COLO668 (cell line): ENCODE data around the gene ZNG1F.
"Not testable (repeated sequence)": the region's sequence is repeated elsewhere in the genome, so short reads cannot be mapped to it uniquely, and the experiment has no call there.

Source experiments
- DNase-seq: peaks from one replicate; lab custom pipeline; 2025; ENCODE audit not compliant: unreplicated experiment; lab: John Stamatoyannopoulos, UW

ZNG1F gene

GRCh38 chr9:41123812-41124211 is 65.3 kb downstream of the ZNG1F start:
- DNase-seq = not testable (repeated sequence)

DNA sequence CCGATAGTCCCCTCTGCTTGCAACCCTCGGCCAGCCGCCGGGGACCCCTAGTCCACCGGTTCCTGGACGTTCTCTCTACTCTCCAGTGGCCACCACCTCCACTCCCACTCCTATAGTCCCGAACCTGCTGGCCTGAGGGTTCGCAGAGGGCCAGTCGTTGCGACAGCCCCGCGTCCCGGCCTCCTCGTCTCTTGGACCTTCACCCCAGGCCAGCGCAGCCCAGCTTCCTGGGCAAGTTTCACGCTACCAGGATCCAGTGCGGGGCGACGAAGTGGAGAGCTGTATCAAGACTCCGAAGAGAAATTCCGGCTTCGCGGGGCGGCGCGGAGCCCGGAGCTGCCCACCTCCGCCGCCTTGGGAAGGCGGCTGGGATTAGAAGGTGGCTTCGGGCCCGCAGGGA is 65.7 kb downstream of the ZNG1F start:
- not testable (repeated sequence) for DNase-seq

DNA sequence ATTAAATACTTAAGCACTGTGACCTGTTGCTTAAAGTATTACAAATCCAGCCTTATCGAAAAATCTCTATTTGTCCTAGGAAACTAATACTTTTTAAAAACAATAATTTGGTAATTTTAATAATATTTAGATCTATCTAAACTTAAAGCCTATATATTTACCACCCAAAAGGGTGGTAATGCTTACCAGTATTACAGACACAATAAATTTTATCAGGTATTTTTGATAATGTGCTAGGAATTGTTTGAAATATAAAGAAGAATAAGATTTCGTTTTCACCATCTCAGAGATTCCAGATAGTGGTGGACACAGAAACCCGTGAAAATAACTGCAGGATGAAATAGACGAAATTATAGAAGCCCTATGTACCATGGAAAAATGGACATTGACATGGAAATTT is 68.4 kb downstream of the ZNG1F start:
- DNase-seq = not testable (repeated sequence)

GRCh38 chr9:41119719-41120118 is 69.4 kb downstream of the ZNG1F start:
- not testable (repeated sequence) for DNase-seq

DNA sequence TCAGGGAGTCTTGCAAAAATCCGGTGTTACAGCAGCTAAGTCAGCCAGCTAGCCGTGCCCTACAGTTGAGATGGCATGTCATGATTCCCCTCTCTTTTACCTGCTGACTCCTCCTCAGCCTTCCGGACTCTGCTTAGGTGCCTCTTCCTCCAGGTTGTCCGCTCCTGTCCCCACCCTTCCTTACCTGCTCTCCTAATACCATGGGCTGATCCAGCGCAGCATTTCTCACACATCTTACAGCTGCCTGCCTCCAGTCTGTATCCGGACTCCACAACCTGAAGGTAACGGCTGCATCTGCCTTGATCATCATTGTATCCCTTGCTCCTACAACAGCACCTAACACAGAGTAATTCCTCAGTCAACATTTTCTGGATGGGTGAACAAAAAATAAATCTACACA is 69.8 kb downstream of the ZNG1F start:
- not testable (repeated sequence) for DNase-seq

DNA sequence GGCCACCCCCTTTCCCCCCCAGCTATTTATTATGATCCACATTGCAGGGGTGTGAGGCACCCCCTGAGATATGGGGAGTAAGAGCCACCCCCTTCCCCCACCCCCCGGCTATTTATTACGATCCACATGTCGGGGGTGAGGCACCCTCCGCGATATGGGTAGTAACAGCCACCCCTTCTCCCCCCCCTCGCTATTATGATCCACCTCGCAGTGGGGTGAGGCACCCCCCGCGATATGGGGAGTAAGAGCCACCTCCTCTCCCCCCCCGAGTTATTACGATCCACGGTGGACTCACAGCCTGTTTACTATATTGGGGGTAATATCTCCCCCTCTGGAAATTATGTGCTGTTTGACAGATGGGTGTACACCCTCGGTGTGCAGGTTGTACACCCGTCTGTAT is 75.8 kb downstream of the ZNG1F start:
- DNase-seq = not testable (repeated sequence)

DNA sequence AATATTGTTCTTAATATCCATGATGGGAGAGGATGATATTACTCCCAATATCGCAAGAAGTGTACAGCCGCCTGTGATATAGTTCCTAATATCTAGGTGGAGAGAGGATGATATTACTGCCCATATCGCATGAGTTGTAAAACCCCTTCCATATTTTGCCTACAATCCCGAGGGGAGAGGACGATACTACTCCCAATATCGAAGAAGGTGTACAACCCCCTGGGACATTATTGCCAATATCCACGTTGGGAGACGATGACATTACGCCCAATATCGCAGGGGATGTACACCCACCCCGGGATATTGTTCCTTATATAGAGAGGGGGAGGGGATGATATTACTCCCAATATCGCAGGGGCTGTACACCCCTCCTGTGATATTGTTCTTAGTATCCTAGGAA is 77.7 kb downstream of the ZNG1F start:
- not testable (repeated sequence) for DNase-seq

DNA sequence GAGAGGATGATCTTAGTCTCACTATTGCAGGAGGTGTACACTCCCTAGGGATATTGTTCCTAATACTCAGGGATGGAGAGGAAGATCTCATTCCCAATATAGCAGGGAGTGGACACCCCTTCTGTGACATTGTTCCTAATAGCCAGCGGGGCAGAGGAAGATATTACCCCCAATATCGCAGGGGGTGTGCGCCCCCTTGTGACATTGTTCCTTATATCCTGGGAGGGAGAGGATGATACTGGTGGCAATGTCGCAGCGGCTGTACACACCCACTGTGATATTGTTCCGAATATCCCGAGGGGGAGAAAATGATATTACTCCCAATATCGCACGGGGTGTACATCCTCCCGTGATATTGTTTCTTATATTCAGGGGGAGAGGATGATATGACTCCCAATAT is 78.2 kb downstream of the ZNG1F start:
- not testable (repeated sequence) for DNase-seq

DNA sequence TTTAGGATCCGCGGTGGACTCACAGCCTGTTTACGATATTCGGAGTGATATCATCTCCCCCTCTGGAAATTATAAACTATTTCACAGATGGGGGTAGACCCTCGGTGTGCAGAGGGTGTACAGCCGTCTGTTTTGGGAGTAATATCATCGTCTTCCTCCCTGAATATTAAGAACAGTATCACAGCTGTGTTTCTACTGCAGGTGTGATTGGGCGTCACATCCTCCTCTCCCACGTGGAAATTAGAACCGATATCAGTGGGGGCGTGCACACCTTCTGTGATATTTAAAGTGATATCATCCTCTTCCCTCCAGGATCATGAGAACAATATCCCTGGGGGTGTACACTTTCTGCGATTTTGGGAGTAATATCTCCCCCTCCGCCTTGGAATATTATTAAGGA is 79.9 kb downstream of the ZNG1F start:
- DNase-seq = not testable (repeated sequence)

DNA sequence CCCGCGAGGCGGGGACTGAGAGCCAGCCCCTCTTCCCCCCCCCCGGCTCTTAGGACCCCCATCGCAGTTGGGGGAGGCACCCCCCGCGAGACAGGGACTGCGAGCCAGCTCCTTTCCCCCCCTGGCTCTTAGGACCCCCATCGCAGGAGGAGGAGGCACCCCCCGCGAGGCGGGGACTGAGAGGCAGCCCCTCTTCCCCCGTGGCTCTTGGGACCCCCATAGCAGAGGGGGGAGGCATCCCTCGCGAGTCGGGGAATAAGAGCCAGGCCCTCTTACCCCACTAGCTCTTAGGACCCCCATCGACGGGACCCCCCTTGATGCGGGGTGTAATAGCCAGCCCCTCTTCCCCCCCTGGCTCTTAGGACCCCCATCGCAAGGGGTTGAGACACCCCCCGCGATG is 80.3 kb downstream of the ZNG1F start:
- DNase-seq = not testable (repeated sequence)

DNA sequence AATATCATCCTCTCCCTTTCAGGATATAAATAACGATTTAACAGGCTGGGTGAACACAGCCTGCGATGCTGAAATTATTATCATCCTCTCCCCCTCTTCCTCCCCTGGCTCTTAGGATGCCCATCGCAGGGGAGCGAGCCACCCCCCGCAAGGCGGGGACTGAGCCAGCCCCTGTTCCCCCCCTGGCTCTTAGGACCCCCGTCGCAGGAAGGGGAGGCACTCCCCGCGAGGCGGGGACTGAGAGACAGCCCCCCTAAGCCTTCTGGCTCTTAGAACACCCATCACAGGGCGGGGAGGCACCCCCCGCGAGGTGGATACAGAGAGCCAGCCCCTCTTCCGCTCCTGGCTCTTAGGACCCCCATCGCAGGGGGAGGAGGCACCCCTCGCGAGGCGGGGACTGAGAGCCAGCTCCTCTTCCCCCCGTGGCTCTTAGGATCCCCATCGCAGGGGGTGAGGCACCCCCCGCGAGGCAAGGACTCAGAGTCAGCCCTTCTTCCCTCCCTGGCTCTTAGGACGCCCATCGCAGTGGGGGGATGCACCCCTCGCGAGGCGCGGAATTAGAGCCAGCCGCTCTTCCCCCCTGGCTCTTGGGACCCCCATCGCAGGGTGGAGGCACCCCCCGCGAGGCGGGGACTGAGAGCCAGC is 82.5 kb downstream of the ZNG1F start:
- not testable (repeated sequence) for DNase-seq

- not testable (repeated sequence) for DNase-seq
Observed at GRCh38 chr9:41105557-41106253, 83.4 kb downstream of the ZNG1F start.

- not testable (repeated sequence) for DNase-seq
Observed at GRCh38 chr9:41104542-41104941, 84.6 kb downstream of the ZNG1F start.

DNA sequence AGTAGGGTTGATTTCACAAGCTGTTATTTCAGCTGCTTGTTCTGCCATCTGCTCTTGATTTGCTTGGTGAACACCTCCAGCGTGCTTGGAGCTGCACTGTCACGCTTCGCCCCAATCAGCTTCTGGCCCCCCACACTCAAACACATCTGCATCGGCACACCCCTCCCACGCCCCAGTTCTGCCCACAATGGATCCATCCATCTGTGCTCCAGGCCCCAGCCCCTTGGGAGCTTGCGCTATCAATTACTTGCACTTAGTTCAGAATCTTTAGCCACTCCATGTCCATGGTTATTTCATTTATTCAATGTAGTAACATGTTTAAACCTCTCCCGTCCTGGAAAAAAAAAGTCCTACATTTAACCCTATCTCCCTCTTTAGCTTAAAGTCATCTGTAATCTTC is 88.6 kb downstream of the ZNG1F start:
- not testable (repeated sequence) for DNase-seq

DNA sequence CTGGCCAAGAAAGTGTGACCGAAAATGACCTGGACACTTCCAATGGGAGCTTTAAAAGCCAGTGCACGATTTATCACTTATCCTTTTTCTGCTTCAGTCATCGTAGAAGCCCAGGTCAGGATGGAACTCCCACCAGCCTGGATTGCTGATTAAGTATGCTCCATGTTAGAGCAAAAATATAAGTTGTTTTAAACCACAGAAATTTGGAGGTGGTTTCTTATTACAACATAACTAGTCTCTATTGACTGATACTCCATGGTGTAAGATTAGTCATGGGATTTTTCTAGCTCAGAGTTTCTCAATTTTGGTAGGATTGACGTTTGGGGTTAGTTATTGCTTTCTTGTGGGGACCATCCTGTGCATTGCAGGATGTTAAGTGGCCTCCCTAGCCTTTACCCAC is 90.4 kb downstream of the ZNG1F start:
- DNase-seq = not testable (repeated sequence)

GRCh38 chr9:41095060-41095459 is 94.1 kb downstream of the ZNG1F start:
- DNase-seq = not testable (repeated sequence)

DNA sequence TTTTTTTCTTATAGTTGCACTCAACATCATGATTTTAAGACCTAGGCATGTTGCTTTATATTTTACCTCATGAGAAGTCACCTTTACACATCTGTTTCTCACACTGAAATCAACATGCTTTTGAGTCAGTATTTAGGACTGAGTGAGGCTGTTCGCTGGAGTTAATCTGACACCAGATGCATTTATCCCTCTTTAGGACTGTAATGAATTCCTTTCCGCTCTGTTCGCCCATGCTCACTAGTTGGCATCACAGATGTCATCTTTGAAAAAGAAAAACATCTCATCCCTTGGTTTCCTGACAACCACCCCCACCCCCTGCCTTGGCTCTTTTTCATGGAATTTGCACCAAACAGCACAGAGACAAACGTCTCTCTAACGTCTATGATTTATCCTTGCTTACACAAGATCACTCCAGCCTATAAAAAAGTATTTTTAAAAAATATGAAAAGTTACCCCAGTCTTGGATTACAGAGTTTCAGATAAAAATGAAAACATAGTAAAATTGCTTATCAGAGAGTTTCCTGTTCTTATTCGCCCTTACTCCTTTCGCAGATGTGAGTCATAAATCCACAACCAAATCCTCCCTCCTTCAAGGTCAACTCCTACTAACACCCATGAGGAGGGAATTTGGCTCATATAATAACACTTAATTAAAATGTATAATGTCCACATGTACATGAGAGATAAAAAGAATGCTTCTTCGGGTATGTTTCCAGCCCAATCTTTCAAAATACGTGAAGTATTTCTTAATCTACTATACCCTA is 94.9 kb downstream of the ZNG1F start:
- not testable (repeated sequence) for DNase-seq

GRCh38 chr9:41090922-41091321 is 98.2 kb downstream of the ZNG1F start:
- DNase-seq = not testable (repeated sequence)

- DNase-seq = not testable (repeated sequence)
Observed at GRCh38 chr9:41090386-41090785, 98.7 kb downstream of the ZNG1F start.

- DNase-seq = not testable (repeated sequence)
Observed at GRCh38 chr9:41088450-41089059, 100.6 kb downstream of the ZNG1F start.

DNA sequence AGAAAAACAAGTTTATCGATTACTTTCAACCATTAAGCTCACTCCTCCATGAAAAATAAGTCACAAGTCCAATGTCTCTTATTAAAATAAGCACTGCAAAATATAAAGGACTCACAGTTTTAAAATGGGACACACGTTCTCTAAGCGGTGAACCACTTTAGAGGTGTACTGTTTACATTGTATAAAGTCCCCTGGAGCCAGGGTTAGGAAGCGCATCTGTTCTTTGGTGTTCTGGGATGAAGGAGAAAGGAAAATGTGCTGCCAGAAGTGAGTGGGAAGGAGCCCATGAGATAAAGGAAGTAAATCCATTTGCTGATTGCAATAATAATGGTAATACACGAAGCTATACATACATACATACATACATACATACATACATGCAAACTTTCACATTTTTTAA is 101.2 kb downstream of the ZNG1F start:
- DNase-seq = not testable (repeated sequence)
